H1 (cell line): ENCODE data around the gene UMAD1. TPM values are rescaled to one million over a fixed set of nuclear protein-coding genes. Genes with fewer than 3 reads are reported as not detected.

Experiments used
- CTCF ChIA-PET: fragments of 300-600 bp; sonication (Branson Sonifier 250); formaldehyde crosslinking; loops from one replicate; lab custom pipeline; 2021; ENCODE audit not compliant: partially characterized antibody; lab: Charles Lee
- POLR2A ChIA-PET: fragments of 300-600 bp; sonication (Branson Sonifier 250); formaldehyde crosslinking; loops from one replicate; lab custom pipeline; 2021; ENCODE audit warnings: inconsistent platforms; ENCODE audit not compliant: partially characterized antibody; lab: Charles Lee
- DNase-seq, 2 experiments: peaks; one replicate each; pipeline versions ENCODE4 v3.0.0 to v3.0.0-alpha.2; 2010 to 2022; ENCODE audit warnings: low spot score in 2 of 2, low read depth in 1 of 2, mixed read lengths in 1 of 2
- FAIRE-seq: peaks from 2 replicates; lab custom pipeline; 2011; peaks lifted over from hg19 to GRCh38; lab: Jason Lieb, UNC
- H2AFZ ChIP-seq: 2 replicates; pipeline ENCODE4 v1.8.1; 2012; ENCODE audit warnings: low read length, inconsistent platforms
- H2AK5ac ChIP-seq: 2 replicates; pipeline ENCODE4 v1.6.1; 2013; ENCODE audit warnings: low read depth, low read length
- H2BK120ac ChIP-seq: replicated peaks from 2 replicates; pipeline ENCODE3; 2013; ENCODE audit warnings: low read depth, low read length, inconsistent platforms
- H2BK12ac ChIP-seq: 2 replicates; pipeline ENCODE4 v1.6.1; 2013; ENCODE audit warnings: low read depth, low read length
- H2BK15ac ChIP-seq: 2 replicates; pipeline ENCODE4 v1.6.1; 2013; ENCODE audit warnings: low read length
- H2BK20ac ChIP-seq: 2 replicates; pipeline ENCODE4 v1.6.1; 2013; ENCODE audit warnings: low read length
- H2BK5ac ChIP-seq: 2 replicates; pipeline ENCODE4 v1.6.1; 2013; ENCODE audit warnings: low read depth, low read length
- H3K14ac ChIP-seq: 2 replicates; pipeline ENCODE4 v1.6.1; 2013; ENCODE audit warnings: inconsistent platforms; ENCODE audit not compliant: insufficient read length
- H3K18ac ChIP-seq: 2 replicates; pipeline ENCODE4 v1.6.1; 2013; ENCODE audit warnings: low read length; ENCODE audit errors: extremely low read depth
- H3K23ac ChIP-seq: 2 replicates; pipeline ENCODE4 v1.6.1; 2013; ENCODE audit warnings: inconsistent platforms; ENCODE audit not compliant: insufficient read length
- H3K23me2 ChIP-seq: 2 replicates; pipeline ENCODE4 v1.6.1; 2013; ENCODE audit warnings: low read depth, low read length
- H3K27ac ChIP-seq: 2 replicates; pipeline ENCODE4 v1.6.1; 2011; ENCODE audit warnings: low read depth, low read length, inconsistent platforms
- H3K27me3 ChIP-seq, 4 experiments: replicated peaks in 1 of 4; 1 replicate in 1 of 4; 2 replicates in 3 of 4; pipeline versions ENCODE4 v1.6.1 to v1.8.1; 2011 to 2013; ENCODE audit warnings: low read length in 3 of 4, mild to moderate bottlenecking in 3 of 4, inconsistent platforms in 2 of 4, mixed read lengths in 2 of 4, moderate library complexity in 1 of 4; ENCODE audit not compliant: control insufficient read depth in 3 of 4, insufficient read depth in 3 of 4; ENCODE audit errors: extremely low read depth in 1 of 4
- H3K36me3 ChIP-seq, 4 experiments: 2 replicates each; pipeline versions ENCODE4 v1.6.1 to v1.8.1; 2011 to 2013; ENCODE audit warnings: mild to moderate bottlenecking in 4 of 4, low read length in 3 of 4, moderate library complexity in 2 of 4, control low read depth in 1 of 4, inconsistent platforms in 1 of 4; ENCODE audit not compliant: insufficient read depth in 4 of 4, control insufficient read depth in 2 of 4
- H3K4ac ChIP-seq: replicated peaks from 2 replicates; pipeline ENCODE3; 2013; ENCODE audit warnings: low read length, low read depth, mixed read lengths, inconsistent platforms; ENCODE audit not compliant: insufficient read length
- H3K4me1 ChIP-seq, 4 experiments: replicated peaks in 1 of 4; 1 replicate in 1 of 4; 2 replicates in 3 of 4; pipeline versions ENCODE4 v1.6.1 to v1.8.1; 2011 to 2013; ENCODE audit warnings: low read length in 3 of 4, inconsistent platforms in 2 of 4, mixed read lengths in 1 of 4; ENCODE audit not compliant: insufficient read depth in 4 of 4, control insufficient read depth in 3 of 4
- H3K4me2 ChIP-seq, 2 experiments: 2 replicates each; pipeline versions ENCODE4 v1.6.1 to v1.8.1; 2011 to 2013; ENCODE audit warnings: low read depth in 2 of 2, low read length in 2 of 2, control low read depth in 1 of 2, inconsistent platforms in 1 of 2, mild to moderate bottlenecking in 1 of 2; ENCODE audit not compliant: insufficient read depth in 1 of 2
- H3K4me3 ChIP-seq, 4 experiments: fragments of 200-600, 300-600 bp in 1 of 4; sonication (generic), shearing (Covaris generic), sonication (Bioruptor Twin) in 1 of 4; 2 replicates each; pipeline versions ENCODE4 v1.5.1 to v1.8.1; 2011 to 2016; ENCODE audit warnings: low read length in 4 of 4, low read depth in 3 of 4, control low read depth in 2 of 4, inconsistent platforms in 2 of 4, mild to moderate bottlenecking in 2 of 4, mixed read lengths in 1 of 4, moderate library complexity in 1 of 4; ENCODE audit not compliant: insufficient read depth in 2 of 4; ENCODE audit errors: extremely low read depth in 1 of 4
- H3K56ac ChIP-seq: replicated peaks from 2 replicates; pipeline ENCODE3; 2013; ENCODE audit warnings: low read depth, mild to moderate bottlenecking, mixed read lengths, low read length, inconsistent platforms; ENCODE audit not compliant: insufficient read length
- H3K79me1 ChIP-seq: 2 replicates; pipeline ENCODE4 v1.6.1; 2013; ENCODE audit warnings: low read depth, low read length, control low read depth
- H3K79me2 ChIP-seq, 2 experiments: 2 replicates each; pipeline versions ENCODE4 v1.6.1 to v1.8.1; 2012 to 2013; ENCODE audit warnings: low read length in 2 of 2, mild to moderate bottlenecking in 2 of 2, inconsistent platforms in 1 of 2; ENCODE audit not compliant: insufficient read depth in 2 of 2, control insufficient read depth in 1 of 2
- H3K9ac ChIP-seq, 4 experiments: replicated peaks in 1 of 4; 1 replicate in 1 of 4; 2 replicates in 3 of 4; pipeline versions ENCODE4 v1.6.1 to v1.8.1; 2011 to 2013; ENCODE audit warnings: low read depth in 3 of 4, low read length in 3 of 4, control low read depth in 2 of 4, mild to moderate bottlenecking in 2 of 4, moderate library complexity in 2 of 4, inconsistent platforms in 1 of 4; ENCODE audit errors: extremely low read depth in 1 of 4
- H3K9me3 ChIP-seq, 2 experiments: 2 replicates each; pipeline versions ENCODE4 v1.6.1 to v1.8.1; 2012 to 2013; ENCODE audit warnings: mild to moderate bottlenecking in 2 of 2, moderate library complexity in 2 of 2, control low read depth in 1 of 2, inconsistent platforms in 1 of 2, low read depth in 1 of 2, low read length in 1 of 2, mixed read lengths in 1 of 2; ENCODE audit not compliant: insufficient read depth in 2 of 2
- H4K20me1 ChIP-seq, 2 experiments: replicated peaks in 1 of 2; 2 replicates each; pipeline versions ENCODE3 to v1.8.1; 2011 to 2013; ENCODE audit warnings: inconsistent platforms in 2 of 2, low read length in 2 of 2, mild to moderate bottlenecking in 1 of 2; ENCODE audit not compliant: insufficient read depth in 2 of 2, control insufficient read depth in 1 of 2
- H4K5ac ChIP-seq: 2 replicates; pipeline ENCODE4 v1.6.1; 2013; ENCODE audit warnings: low read length, low read depth, mixed read lengths, inconsistent platforms; ENCODE audit not compliant: insufficient read length
- H4K8ac ChIP-seq: 2 replicates; pipeline ENCODE4 v1.8.0; 2013; ENCODE audit warnings: mild to moderate bottlenecking, moderate library complexity, low read length, inconsistent platforms; ENCODE audit not compliant: insufficient read depth; ENCODE audit errors: extremely low read depth
- H4K91ac ChIP-seq: replicated peaks from 2 replicates; pipeline ENCODE3; 2013; ENCODE audit warnings: low read length, mixed read lengths, inconsistent platforms; ENCODE audit not compliant: insufficient read length
- BRCA1 ChIP-seq: IDR thresholded peaks from 2 replicates; pipeline ENCODE4 v1.6.1; 2012; ENCODE audit warnings: low read depth, low read length, improper control_type of control experiment
- CBX5 ChIP-seq: fragments of 300-800, 300-1000 bp; sonication (generic); IDR thresholded peaks from 2 replicates; pipeline ENCODE4 v1.7.1; 2016; ENCODE audit warnings: antibody characterized with exemption, low read length, low read depth
- CREB1 ChIP-seq: IDR thresholded peaks from 2 replicates; pipeline ENCODE4 v1.6.1; 2012; ENCODE audit warnings: inconsistent platforms
- E2F6 ChIP-seq: IDR thresholded peaks from 2 replicates; pipeline ENCODE4 v1.6.1; 2012; ENCODE audit warnings: inconsistent platforms
- GTF2F1 ChIP-seq: IDR thresholded peaks from 2 replicates; pipeline ENCODE4 v1.6.1; 2012; ENCODE audit warnings: low read depth, low read length, improper control_type of control experiment, borderline replicate concordance
- HDAC2 ChIP-seq, 2 experiments: fragments of 300-600 bp in 1 of 2; sonication (generic) in 1 of 2; IDR thresholded peaks; 2 replicates each; pipeline ENCODE4 v1.6.1; 2011 to 2012; ENCODE audit warnings: low read depth in 2 of 2, low read length in 2 of 2, mild to moderate bottlenecking in 2 of 2, moderate library complexity in 2 of 2, borderline replicate concordance in 1 of 2, inconsistent platforms in 1 of 2
- KDM4A ChIP-seq: IDR thresholded peaks from one replicate; pipeline ENCODE4 v1.7.1; 2012; ENCODE audit warnings: low read depth, mild to moderate bottlenecking, moderate library complexity, low read length, inconsistent platforms; ENCODE audit not compliant: severe bottlenecking
- KDM5A ChIP-seq: fragments of 200-600 bp; IDR thresholded peaks from 2 replicates; pipeline ENCODE4 v1.7.1; 2012; ENCODE audit warnings: mild to moderate bottlenecking, low read length, inconsistent platforms, mixed read lengths
- POLR2A ChIP-seq, 2 experiments: IDR thresholded peaks; 1 replicate in 1 of 2; 2 replicates in 1 of 2; pipeline ENCODE4 v1.6.1; 2011; ENCODE audit warnings: low read depth in 2 of 2, low read length in 2 of 2, mild to moderate bottlenecking in 2 of 2; ENCODE audit errors: control extremely low read depth in 1 of 2
- POLR2AphosphoS5 ChIP-seq: IDR thresholded peaks from 2 replicates; pipeline ENCODE4 v1.6.1; 2011; ENCODE audit warnings: low read depth, low read length
- RFX5 ChIP-seq: IDR thresholded peaks from 2 replicates; pipeline ENCODE4 v1.6.1; 2011; ENCODE audit warnings: low read depth, low read length, improper control_type of control experiment, borderline replicate concordance
- SP4 ChIP-seq: IDR thresholded peaks from 2 replicates; pipeline ENCODE4 v1.6.1; 2012; ENCODE audit warnings: low read length, inconsistent platforms
- ZNF274 ChIP-seq: IDR thresholded peaks from 2 replicates; pipeline ENCODE4 v1.7.0; 2012; ENCODE audit warnings: low read length, borderline replicate concordance; ENCODE audit errors: extremely low read depth
- WGBS, 2 experiments: shearing (Covaris generic) in 1 of 2; methylation state at CpG; one replicate each; pipeline versions ENCODE4 v1.1.6 to v1.1.7; 2013 to 2015; ENCODE audit warnings: low lambda C conversion rate in 2 of 2, mixed read lengths in 2 of 2, inconsistent platforms in 1 of 2, low coverage in 1 of 2, missing lambda C conversion rate in 1 of 2; ENCODE audit not compliant: insufficient replicate concordance in 2 of 2, insufficient coverage in 1 of 2, insufficient read length in 1 of 2; ENCODE audit errors: extremely low coverage in 1 of 2, missing lambda C conversion rate in 1 of 2; 5-methylcytosine and 5-hydroxymethylcytosine counted together
- polyA plus RNA-seq, 7 experiments: library from polyadenylated mRNA; depleted of rRNA in 3 of 7; stranded (reverse) in 5 of 7; unstranded in 2 of 7; fragments of >200 nt in 5 of 7; fragments of 200-250 nt in 2 of 7; gene quantifications; 1 replicate in 5 of 7; 2 replicates in 1 of 7; 4 replicates in 1 of 7; pipeline versions ENCODE4 v1.2.1 to v1.2.3, GENCODE V29; 2011 to 2013; ENCODE audit warnings: missing spikeins in 2 of 7, mixed read lengths in 2 of 7
- total RNA-seq: library from RNA; stranded (reverse); fragmentation: NEBNext Ultra II Directional; extraction: Animal tissue kit (Norgen Biotek cat#: 25700); gene quantifications from 2 replicates; pipeline ENCODE4 v1.2.1, GENCODE V29; 2021

Gene UMAD1
- total and polyA plus RNA-seq, 2 of the 8 experiments (the other 6 are each of a cell fraction or from before 2014, with no cell fraction given) = 10.4 to 12.3 TPM

GRCh38 chr7:7868572-7868899, 228.0 kb downstream of the UMAD1 start:
- H4K5ac ChIP-seq = no peak overlapping the region
- peaks cover 0 to 9% (median 6%) of the 10 kb centered on the region in 4 experiments; a peak in 4 of 7 replicates for H3K4me1 ChIP-seq
- ChIA-PET CTCF (interaction anchor here (1.0 to 1.5 kb wide), 3 partner anchors 10 to 188 kb away, joined by 3 to 4 read pairs (median 3); no protein-coding TSS in a partner anchor), POLR2A (interaction anchor here (0.7 to 1.3 kb wide), 2 partner anchors 345 to 353 kb away, joined by 3 read pairs; no protein-coding TSS in a partner anchor)
- H3K9me3 ChIP-seq = no peaks in the 10 kb centered on the region
- H4K91ac ChIP-seq = no peak overlapping the region
- DNase-seq = no peak
- no peak overlapping the region for H3K23ac ChIP-seq
- H2BK20ac ChIP-seq = no peak overlapping the region
- no peak overlapping the region for H2BK12ac ChIP-seq
- no peak overlapping the region for H2AFZ ChIP-seq
- no peak overlapping the region for H3K56ac ChIP-seq
- no peaks in the 10 kb centered on the region for H4K20me1 ChIP-seq
- H3K79me2 ChIP-seq = no peaks in the 10 kb centered on the region
- H2AK5ac ChIP-seq = no peak overlapping the region
- H3K27me3 ChIP-seq = no peaks in the 10 kb centered on the region
- 100% methylated on average over 1 of the region's 1 CpG; no CpG with 5 or more reads in 1 of the 2 experiments for WGBS, 2 experiments
- H3K23me2 ChIP-seq = no peaks in the 10 kb centered on the region
- no peak overlapping the region for H3K4me2 ChIP-seq
- no peak overlapping the region for H3K14ac ChIP-seq
- no peak for FAIRE-seq
- H3K18ac ChIP-seq = no peak overlapping the region
- H3K4ac ChIP-seq = no peak overlapping the region
- no peak overlapping the region for H3K4me3 ChIP-seq
- no peak overlapping the region for H4K8ac ChIP-seq
- no peaks in the 10 kb centered on the region for H3K79me1 ChIP-seq
- TF ChIP-seq CBX5 (no peak), E2F6 (no peak), HDAC2 (IDR thresholded peaks at IDR 0.05; ENCODE audit: borderline replicate concordance in 1 of 2, low read depth in 2 of 2, low read length in 2 of 2) (no peak), GTF2F1 (no peak), KDM4A (no peak), CREB1 (no peak), SP4 (no peak), POLR2AphosphoS5 (no peak), KDM5A (no peak), RFX5 (no peak), BRCA1 (no peak), ZNF274 (no peak), POLR2A (IDR thresholded peaks at IDR 0.05; ENCODE audit: control extremely low read depth in 1 of 2, low read depth in 2 of 2, low read length in 2 of 2) (no peak)
- H2BK120ac ChIP-seq = no peak overlapping the region
- no peak overlapping the region for H2BK15ac ChIP-seq
- no peak overlapping the region for H3K27ac ChIP-seq
- no peak overlapping the region for H2BK5ac ChIP-seq
- no peak overlapping the region for H3K9ac ChIP-seq
- no peaks in the 10 kb centered on the region for H3K36me3 ChIP-seq
